Tibial nerve (tissue), 3 donors: ENCODE data around the gene MYH3.

Experiments
- POLR2A ChIP-seq, 2 donors: fragments of 450-650 bp; IDR thresholded peaks; one replicate each; pipeline ENCODE4 v1.6.1; 2017; ENCODE audit warnings: antibody characterized with exemption in 2 of 2, mild to moderate bottlenecking in 2 of 2, moderate library complexity in 2 of 2
- TF ChIP-seq, protein P1 (sequence below), 5 experiments: fragments of 200-600 bp in 3 of 5; fragments of 450-650 bp in 2 of 5; sonication (generic) in 3 of 5; IDR thresholded peaks; one replicate each; pipeline ENCODE4 v1.5.1; 2016 to 2019; ENCODE audit warnings: antibody characterized with exemption in 5 of 5, mild to moderate bottlenecking in 3 of 5, moderate library complexity in 2 of 5

DNA sequence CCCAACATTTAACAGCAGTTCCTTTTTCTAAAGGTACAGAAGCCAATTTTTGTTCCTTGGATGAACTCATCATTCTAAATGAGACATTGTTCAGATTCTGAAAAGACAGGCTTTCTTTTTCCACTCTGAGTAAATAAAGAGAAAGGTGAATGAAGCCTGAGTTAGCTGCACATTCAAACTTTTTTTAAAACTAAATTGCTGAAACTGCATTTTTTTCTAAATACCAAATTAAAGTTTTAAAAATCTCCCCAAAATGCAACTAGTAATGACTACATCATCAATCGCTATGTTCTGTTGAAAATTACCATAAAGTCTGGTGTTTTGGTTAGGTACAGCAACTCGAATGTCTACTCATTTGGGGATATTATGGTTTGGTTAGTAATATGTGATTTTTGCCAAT, 30.4 kb upstream of the MYH3 start:
- TF ChIP-seq, protein P1, sequence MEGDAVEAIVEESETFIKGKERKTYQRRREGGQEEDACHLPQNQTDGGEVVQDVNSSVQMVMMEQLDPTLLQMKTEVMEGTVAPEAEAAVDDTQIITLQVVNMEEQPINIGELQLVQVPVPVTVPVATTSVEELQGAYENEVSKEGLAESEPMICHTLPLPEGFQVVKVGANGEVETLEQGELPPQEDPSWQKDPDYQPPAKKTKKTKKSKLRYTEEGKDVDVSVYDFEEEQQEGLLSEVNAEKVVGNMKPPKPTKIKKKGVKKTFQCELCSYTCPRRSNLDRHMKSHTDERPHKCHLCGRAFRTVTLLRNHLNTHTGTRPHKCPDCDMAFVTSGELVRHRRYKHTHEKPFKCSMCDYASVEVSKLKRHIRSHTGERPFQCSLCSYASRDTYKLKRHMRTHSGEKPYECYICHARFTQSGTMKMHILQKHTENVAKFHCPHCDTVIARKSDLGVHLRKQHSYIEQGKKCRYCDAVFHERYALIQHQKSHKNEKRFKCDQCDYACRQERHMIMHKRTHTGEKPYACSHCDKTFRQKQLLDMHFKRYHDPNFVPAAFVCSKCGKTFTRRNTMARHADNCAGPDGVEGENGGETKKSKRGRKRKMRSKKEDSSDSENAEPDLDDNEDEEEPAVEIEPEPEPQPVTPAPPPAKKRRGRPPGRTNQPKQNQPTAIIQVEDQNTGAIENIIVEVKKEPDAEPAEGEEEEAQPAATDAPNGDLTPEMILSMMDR (IDR thresholded peaks at IDR 0.05): no peak
- no peak for TF ChIP-seq POLR2A (IDR thresholded peaks at IDR 0.05)
